Medulla oblongata (tissue), 1 donor: ENCODE measurements around the gene SPTBN4.
"Not testable (repeated sequence)": the region's sequence is repeated elsewhere in the genome, so short reads cannot be mapped to it uniquely, and the experiment has no call there.

Source experiments
- DNase-seq: peaks from one replicate; pipeline ENCODE4 v3.0.0-alpha.2; 2015; ENCODE audit errors: extremely low spot score

SPTBN4 gene

GRCh38 chr19:40506099-40506498 is 39.3 kb downstream of the SPTBN4 start:
- DNase-seq, result no peak

- DNase-seq, result no peak
Measured at GRCh38 chr19:40507892-40508291, 41.1 kb downstream of the SPTBN4 start.

- no peak for DNase-seq
Measured at GRCh38 chr19:40508739-40509260, 42.0 kb downstream of the SPTBN4 start.

DNA sequence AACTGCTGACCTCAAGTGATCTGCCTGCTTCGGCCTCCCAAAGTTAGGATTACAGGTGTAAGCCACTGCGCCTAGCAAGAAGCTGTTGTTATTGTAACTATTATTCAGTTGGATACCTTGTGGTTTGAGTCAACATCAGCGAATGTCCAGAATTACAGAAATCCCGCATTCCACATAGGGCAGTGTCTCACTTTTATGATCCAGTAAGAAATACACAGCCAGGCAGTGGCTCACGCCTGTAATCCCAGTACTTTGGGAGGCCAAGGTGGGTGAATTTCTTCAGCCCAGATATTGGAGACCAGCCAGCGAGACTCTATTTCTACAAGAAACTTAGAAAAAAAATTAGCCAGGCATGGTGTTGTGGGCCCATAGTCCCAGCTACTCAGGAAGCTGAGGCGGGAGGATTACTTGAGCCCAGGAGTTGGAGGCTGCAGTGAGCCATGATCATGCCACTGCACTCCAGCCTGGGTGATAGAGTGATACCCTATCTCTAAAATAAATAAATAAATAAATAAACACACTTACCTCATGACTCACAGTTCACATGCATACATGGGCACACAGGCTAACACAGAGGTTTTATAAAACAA is 43.8 kb downstream of the SPTBN4 start:
- DNase-seq, result no peak

DNA sequence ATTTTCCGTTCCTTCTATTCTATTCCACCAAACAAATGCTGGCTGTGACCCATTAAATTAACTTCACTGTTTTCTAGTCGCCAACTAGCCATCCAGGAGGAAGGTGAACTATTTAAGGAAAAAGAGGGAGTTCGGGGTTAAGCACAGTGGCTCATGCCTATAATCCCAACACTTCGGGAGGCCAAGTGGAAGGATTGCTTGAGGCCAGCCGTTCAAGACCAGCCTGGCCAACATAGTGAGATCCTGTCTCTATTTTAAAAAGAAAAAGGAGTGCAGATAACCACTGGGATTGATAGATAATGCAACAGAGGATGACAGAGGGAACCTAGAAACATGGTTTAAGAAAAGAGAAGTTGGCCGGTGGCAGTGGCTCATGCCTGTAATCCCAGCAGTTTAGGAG is 44.7 kb downstream of the SPTBN4 start:
- no peak for DNase-seq

GRCh38 chr19:40512110-40512472 is 45.3 kb downstream of the SPTBN4 start:
- DNase-seq, result no peak

DNA sequence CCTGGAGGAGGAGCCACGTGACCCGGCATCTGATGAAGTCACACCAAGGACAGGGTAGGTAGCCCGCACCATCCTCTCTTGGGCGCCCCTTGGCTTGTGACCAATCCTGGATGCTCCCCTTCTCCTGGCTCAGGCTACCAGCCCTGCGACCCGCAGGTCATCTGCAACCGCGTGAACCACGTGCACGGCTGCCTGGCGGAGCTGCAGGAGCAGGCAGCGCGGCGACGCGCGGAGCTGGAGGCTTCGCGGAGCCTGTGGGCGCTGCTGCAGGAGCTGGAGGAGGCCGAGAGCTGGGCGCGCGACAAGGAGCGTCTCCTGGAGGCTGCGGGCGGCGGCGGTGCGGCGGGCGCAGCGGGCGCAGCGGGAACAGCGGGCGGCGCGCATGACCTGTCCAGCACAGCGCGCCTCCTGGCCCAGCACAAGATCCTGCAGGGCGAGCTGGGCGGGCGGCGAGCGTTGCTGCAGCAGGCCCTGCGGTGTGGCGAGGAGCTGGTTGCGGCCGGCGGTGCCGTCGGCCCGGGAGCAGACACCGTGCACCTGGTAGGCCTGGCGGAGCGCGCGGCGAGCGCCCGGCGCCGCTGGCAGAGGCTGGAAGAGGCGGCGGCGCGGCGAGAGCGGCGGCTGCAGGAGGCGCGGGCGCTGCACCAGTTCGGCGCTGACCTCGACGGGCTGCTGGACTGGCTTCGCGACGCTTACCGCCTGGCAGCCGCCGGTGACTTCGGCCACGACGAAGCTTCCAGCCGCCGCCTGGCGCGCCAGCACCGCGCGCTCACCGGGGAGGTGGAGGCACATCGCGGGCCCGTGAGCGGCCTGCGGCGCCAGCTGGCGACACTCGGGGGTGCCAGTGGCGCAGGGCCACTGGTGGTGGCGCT is 45.9 kb downstream of the SPTBN4 start:
- no peak for DNase-seq

GRCh38 chr19:40513345-40513678 is 46.5 kb downstream of the SPTBN4 start:
- no peak for DNase-seq

DNA sequence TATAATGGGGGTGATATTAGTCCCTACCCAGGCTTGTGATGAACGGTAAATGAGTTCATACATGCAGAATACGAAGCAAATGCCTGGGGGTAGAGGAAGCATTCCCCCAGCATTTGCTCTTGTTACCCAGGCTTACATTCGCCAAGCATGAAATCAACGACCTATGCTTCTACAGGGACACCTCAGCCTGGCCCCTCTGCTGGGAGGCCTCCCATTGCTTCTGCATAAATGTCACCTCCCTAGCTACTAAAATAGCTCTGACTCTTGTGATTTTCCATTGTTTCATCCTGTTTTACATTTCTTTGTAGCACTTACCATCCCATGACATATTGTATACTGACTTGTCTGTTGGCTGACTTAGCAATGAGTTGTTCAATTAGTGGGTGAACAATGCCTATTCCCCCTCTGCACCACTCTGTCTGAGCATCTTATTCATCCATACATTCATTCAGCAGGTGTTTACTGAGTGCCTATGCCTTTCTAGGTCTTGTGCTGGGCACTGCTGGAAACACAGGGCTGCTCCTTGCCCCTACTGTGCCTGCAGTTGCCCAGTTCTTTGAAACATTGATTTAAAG is 47.0 kb downstream of the SPTBN4 start:
- DNase-seq, result no peak

GRCh38 chr19:40517248-40517647 is 50.4 kb downstream of the SPTBN4 start:
- DNase-seq, result no peak

- DNase-seq, result no peak
Measured at GRCh38 chr19:40519352-40520322, 52.8 kb downstream of the SPTBN4 start.

- DNase-seq, result no peak
Measured at GRCh38 chr19:40521276-40521675, 54.5 kb downstream of the SPTBN4 start.

DNA sequence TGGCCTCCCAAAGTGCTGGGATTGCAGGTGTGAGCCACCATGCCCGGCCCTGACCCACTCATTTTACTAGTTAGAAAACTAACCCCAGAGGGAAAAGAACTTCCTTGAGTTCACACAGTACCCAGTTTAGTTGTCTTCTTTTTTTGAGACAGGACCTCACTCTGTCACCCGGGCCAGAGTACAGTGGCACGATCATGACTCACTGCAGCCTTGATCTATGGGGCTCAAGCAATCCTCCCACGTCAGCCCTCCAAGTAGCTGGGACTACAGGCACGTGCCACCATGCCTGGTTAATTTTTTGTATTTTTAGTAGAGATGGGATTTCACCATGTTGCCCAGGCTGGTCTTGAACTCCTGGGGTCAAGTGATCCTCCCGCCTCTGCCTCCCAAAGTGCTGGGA is 55.1 kb downstream of the SPTBN4 start:
- not testable (repeated sequence) for DNase-seq

DNA sequence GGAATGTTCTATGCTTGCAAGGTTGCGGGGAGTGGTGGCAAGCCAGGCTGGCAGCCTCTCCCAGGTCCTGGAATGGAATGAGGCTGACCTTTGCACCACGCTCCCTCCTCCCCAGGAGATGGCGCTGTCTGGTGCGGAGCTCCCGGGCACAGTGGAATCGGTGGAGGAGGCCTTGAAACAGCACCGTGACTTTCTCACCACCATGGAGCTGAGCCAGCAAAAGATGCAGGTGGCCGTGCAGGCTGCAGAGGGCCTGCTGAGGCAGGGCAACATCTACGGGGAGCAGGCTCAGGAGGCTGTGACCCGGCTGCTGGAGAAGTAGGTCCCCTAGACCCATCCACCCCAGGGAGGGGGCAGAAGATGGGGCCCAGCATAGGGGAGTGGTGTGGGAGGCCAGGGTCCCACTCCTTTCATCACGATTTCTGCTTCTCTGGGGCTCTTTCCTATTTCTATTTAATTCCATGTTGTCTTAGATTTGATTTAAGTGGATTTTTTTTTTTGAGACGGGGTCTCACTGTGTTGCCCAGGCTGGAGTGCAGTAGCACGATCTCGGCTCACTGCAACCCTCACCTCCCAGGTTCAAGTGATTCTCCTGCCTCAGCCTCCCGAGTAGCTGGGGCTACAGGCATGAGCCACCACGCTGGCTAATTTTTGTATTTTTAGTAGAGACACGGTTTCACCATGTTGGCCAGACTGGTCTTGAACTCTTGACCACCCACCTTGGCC is 56.7 kb downstream of the SPTBN4 start:
- DNase-seq, result no peak

DNA sequence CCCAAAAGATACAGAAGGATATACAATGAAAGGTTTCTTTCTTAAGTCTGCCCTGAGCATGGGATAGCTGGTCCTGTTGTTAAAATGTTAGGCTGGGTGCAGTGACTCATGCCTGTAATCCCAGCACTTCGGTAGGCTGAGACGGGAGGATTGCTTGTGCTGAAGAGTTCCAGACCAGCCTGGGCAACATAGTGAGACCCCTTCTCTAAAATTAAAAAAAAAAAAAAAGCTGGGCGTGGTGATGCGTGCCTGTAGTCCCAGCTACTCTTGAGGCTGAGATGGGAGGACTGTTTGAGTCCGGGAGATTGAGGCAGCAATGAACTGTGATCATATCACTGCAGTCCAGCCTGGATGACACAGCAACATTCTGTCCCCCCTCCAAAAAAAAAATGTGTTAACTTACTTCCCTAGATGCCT is 57.3 kb downstream of the SPTBN4 start:
- DNase-seq, result no peak

DNA sequence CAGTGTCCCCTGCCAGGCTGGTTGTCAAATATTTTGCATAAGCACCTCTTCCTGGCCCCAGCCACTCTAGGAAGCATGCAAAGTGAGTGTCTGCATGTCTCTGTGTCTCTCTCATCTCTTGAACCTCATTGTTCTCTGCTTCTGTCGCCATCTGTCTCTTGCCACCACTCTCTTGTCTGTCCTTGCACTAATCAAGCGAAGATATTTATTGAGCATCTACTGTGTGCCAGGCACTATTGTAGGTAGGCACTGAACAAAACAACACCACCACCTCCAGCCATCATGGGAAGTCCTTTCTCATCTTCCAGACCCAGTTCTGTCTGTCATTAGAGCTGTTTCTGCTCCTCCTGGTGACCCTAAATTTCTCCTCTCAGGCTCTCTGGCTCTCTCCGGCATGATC is 57.9 kb downstream of the SPTBN4 start:
- no peak for DNase-seq

DNA sequence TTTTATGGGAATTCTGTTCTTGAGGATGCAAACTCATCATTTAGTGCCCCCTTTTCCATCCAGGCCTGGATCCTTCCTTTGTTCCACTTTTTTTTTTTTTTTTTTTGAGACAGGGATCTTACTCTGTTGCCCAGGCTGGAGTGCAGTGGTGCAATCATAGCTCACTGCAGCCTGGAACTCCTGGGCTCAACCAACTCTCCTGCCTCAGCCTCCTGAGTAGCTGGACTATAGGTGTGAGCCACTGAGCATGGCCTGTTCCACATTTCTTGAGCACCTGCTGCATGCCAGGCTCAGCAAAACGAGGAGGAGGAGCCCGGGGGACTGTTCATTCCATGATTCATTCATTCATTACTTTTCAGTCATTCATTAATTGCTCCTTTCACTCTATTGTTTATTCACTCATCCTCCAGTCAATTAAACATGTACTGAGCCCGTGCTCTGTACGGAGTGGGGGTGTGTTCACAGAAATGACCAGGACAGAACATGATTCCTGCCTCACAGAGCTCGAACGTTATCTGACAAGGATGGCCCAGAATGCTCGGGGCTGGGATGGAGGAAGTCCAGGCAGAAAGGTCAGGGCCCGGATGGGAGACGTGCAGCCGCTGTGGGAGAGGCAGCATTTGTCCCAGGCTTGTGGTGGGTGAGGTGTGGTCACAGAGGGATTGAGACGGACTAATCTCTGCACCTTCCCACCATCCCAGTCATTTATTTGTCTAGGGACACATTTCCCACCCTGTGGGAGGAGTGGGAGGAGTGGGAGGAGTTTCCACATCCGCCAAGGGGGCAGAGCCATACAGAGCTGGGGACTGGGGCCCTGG is 58.6 kb downstream of the SPTBN4 start:
- no peak for DNase-seq

DNA sequence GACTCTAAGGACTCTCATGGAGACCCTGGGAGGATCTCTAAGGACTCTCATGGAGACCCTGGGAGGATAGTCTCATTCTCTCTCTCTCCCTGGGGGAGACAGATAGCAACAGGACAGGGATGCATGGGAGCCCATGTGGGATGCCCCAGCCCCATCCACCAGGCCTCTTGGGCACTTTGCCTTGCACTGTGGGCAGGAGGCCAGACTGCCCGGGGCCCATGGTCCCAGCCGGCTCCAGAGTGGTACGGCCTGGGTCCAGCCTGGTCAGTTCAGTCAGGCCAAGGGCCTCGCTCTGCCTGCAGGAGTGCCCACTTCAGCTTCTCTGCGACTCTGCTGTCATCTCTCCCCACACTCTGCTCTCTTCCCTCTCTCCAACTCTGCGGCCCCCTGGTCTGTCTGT is 61.3 kb downstream of the SPTBN4 start:
- no peak for DNase-seq

DNA sequence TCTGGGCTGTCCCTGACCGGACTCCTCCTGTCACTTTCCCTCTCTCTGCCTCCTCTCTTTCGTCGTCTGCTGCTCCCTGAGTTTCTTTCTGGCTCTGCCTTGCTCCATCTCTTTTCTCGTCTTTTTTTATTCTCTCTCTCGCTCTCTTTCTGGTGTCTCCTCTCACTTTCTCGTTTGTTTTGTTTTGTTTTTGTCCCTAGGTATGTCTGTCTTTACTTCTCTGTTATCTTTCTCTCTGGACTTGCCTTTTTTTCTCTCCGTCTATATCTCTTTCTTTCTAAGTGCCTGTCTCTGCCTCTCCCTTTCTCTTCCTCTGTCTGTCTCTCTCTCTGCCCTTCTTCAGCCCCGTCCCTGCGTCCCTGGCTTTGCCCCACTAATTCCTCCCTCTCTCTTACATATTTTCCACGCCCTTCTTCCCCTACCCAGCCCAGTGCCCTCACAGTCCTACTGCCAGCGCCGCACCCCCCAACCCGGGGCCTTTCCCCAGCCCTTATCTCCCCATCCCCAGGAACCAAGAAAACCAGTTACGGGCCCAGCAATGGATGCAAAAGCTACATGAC is 61.8 kb downstream of the SPTBN4 start:
- no peak for DNase-seq
